Parathyroid adenoma (tissue), 2 donors: ENCODE results near the gene SSR3.

Source experiments
- H2AFZ ChIP-seq: fragments of 300-600 bp; sonication (generic); one replicate; pipeline ENCODE4 v1.7.0; 2017; ENCODE audit warnings: antibody characterized with exemption, mild to moderate bottlenecking
- H3K27ac ChIP-seq: fragments of 300-600 bp; sonication (generic); one replicate; pipeline ENCODE4 v1.7.0; 2017
- H3K27me3 ChIP-seq: fragments of 300-600 bp; sonication (generic); one replicate; pipeline ENCODE4 v1.7.0; 2017; ENCODE audit warnings: low read length; ENCODE audit not compliant: control insufficient read depth, insufficient read depth
- H3K36me3 ChIP-seq: fragments of 300-600 bp; sonication (generic); one replicate; pipeline ENCODE4 v1.7.0; 2017; ENCODE audit warnings: low read length; ENCODE audit not compliant: control insufficient read depth, insufficient read depth
- H3K4me1 ChIP-seq: fragments of 300-600 bp; sonication (generic); one replicate; pipeline ENCODE4 v1.7.0; 2017; ENCODE audit warnings: control low read depth
- H3K4me2 ChIP-seq: fragments of 300-600 bp; sonication (generic); one replicate; pipeline ENCODE4 v1.7.0; 2017; ENCODE audit warnings: low read length
- H3K4me3 ChIP-seq: fragments of 300-600 bp; sonication (generic); one replicate; pipeline ENCODE4 v1.7.0; 2017; ENCODE audit warnings: low read depth, low read length
- H3K79me2 ChIP-seq: fragments of 300-600 bp; sonication (generic); one replicate; pipeline ENCODE4 v1.7.0; 2017; ENCODE audit warnings: control low read depth
- H3K9ac ChIP-seq: fragments of 300-600 bp; sonication (generic); one replicate; pipeline ENCODE4 v1.7.0; 2017; ENCODE audit warnings: mild to moderate bottlenecking
- H3K9me3 ChIP-seq: fragments of 300-600 bp; sonication (generic); one replicate; pipeline ENCODE4 v1.7.0; 2017; ENCODE audit warnings: low read length; ENCODE audit not compliant: control insufficient read depth
- TF ChIP-seq, protein P1 (sequence below): fragments of 300-600 bp; sonication (generic); IDR thresholded peaks from one replicate; pipeline ENCODE4 v1.7.0; 2017; ENCODE audit warnings: antibody characterized with exemption, mild to moderate bottlenecking
- donor health status: primary hyperparathyroidism.

The SSR3 gene

DNA sequence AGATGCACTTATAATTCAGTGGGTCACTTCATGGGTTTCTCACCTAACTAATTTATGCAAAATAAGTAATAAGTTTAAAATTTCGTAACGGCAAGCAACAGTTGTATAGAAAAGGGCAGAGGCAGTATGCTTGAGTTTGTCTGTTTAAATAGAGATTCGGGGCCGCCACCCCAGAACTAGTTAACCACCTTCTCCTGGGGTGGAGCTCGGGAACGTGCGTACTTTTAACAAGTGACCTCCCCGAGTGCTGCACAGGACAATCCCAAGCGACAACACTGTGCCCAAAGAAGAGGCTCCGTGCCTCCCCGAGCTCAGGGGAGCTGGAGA lies 439 bp downstream of the SSR3 start:
- no peaks in the 10 kb centered on the region for H3K36me3 ChIP-seq
- peak overlapping the region; percentile 97 for H3K4me3 ChIP-seq
- H3K4me2 ChIP-seq, result peak overlapping the region; percentile 85
- H2AFZ ChIP-seq, result peak overlapping the region; percentile 93
- H3K27ac ChIP-seq, result peak overlapping the region; percentile 84
- TF ChIP-seq, protein P1, sequence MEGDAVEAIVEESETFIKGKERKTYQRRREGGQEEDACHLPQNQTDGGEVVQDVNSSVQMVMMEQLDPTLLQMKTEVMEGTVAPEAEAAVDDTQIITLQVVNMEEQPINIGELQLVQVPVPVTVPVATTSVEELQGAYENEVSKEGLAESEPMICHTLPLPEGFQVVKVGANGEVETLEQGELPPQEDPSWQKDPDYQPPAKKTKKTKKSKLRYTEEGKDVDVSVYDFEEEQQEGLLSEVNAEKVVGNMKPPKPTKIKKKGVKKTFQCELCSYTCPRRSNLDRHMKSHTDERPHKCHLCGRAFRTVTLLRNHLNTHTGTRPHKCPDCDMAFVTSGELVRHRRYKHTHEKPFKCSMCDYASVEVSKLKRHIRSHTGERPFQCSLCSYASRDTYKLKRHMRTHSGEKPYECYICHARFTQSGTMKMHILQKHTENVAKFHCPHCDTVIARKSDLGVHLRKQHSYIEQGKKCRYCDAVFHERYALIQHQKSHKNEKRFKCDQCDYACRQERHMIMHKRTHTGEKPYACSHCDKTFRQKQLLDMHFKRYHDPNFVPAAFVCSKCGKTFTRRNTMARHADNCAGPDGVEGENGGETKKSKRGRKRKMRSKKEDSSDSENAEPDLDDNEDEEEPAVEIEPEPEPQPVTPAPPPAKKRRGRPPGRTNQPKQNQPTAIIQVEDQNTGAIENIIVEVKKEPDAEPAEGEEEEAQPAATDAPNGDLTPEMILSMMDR, result no peak
- peak overlapping the region; percentile 58 for H3K9ac ChIP-seq
- H3K27me3 ChIP-seq, result no peaks in the 10 kb centered on the region
- peaks cover 16% of the 10 kb centered on the region for H3K79me2 ChIP-seq
- peaks cover 26% of the 10 kb centered on the region for H3K4me1 ChIP-seq
- no peaks in the 10 kb centered on the region for H3K9me3 ChIP-seq

- Histone ChIP-seq H3K27me3 (no peaks in the 10 kb centered on the region), H3K27ac (no peak overlapping the region), H3K36me3 (no peaks in the 10 kb centered on the region), H2AFZ (no peak overlapping the region), H3K9me3 (no peaks in the 10 kb centered on the region), H3K4me1 (peaks cover 26% of the 10 kb centered on the region), H3K4me3 (peak overlapping the region; percentile 97), H3K9ac (no peak overlapping the region), H3K79me2 (peaks cover 16% of the 10 kb centered on the region), H3K4me2 (peak overlapping the region; percentile 85)
- TF ChIP-seq, protein P1, result no peak
Observed at GRCh38 chr3:156553705-156554356, 1.1 kb downstream of the SSR3 start.

- Histone ChIP-seq H2AFZ (no peak overlapping the region), H3K9me3 (no peaks in the 10 kb centered on the region), H3K4me2 (no peak overlapping the region), H3K36me3 (no peaks in the 10 kb centered on the region), H3K27me3 (no peaks in the 10 kb centered on the region), H3K4me3 (peak overlapping the region; percentile 97), H3K79me2 (peaks cover 16% of the 10 kb centered on the region), H3K9ac (no peak overlapping the region), H3K27ac (no peak overlapping the region), H3K4me1 (peaks cover 21% of the 10 kb centered on the region)
- TF ChIP-seq, protein P1, result no peak
Observed at GRCh38 chr3:156552973-156553372, 1.9 kb downstream of the SSR3 start.

- peak overlapping the region; percentile 55 for H3K4me2 ChIP-seq
- H2AFZ ChIP-seq, result no peak overlapping the region
- peak overlapping the region; percentile 16 for H3K27ac ChIP-seq
- no peak overlapping the region for H3K4me3 ChIP-seq
- H3K27me3 ChIP-seq, result no peaks in the 10 kb centered on the region
- peaks cover 27% of the 10 kb centered on the region for H3K4me1 ChIP-seq
- H3K36me3 ChIP-seq, result no peaks in the 10 kb centered on the region
- H3K79me2 ChIP-seq, result peaks cover 16% of the 10 kb centered on the region
- TF ChIP-seq, protein P1, result no peak
- H3K9me3 ChIP-seq, result no peaks in the 10 kb centered on the region
- H3K9ac ChIP-seq, result no peak overlapping the region
Observed at GRCh38 chr3:156551746-156552145, 3.2 kb downstream of the SSR3 start.

DNA sequence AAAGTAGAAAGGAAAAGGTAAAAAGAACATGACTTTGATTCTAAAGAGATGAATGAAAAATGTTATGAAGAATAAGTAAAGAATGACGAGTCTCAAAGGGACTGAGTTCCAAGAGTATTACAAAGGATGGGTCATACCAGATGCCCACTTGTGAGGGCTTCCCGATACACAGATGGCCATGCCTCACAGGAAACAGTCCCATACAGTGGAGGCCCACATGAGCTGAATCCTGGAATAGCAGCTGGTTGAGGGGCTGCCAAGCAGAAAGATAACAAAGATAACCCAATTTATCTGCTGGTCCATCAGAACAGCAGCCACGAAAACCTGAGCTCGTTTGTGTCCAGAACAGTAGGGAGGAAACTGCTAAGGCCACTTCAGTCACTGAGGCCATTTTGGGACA lies 3.7 kb downstream of the SSR3 start:
- Histone ChIP-seq H3K27ac (no peak overlapping the region), H3K4me3 (no peak overlapping the region), H3K36me3 (no peaks in the 10 kb centered on the region), H3K9me3 (no peaks in the 10 kb centered on the region), H3K4me1 (peaks cover 29% of the 10 kb centered on the region), H2AFZ (no peak overlapping the region), H3K4me2 (peak overlapping the region; percentile 55), H3K27me3 (no peaks in the 10 kb centered on the region), H3K9ac (no peak overlapping the region), H3K79me2 (peaks cover 21% of the 10 kb centered on the region)
- TF ChIP-seq, protein P1, result no peak
